ENCODE data around the gene OR2T29.
"Not testable (repeated sequence)": the region's sequence is repeated elsewhere in the genome, so short reads cannot be mapped to it uniquely, and the experiment has no call there.

Gene OR2T29

GRCh38 chr1:248562672-248563071 lies at the start of gene OR2T29:
Gene OR2T29 (minus strand): TSS chr1:248562772. CDS start chr1:248559491, 3,281 bp downstream.
- DNase-seq = not testable (repeated sequence)

- peak in 2 of 3 donors; percentile 21 for DNase-seq
Observed at GRCh38 chr1:248611883-248612414, 49.4 kb upstream of the OR2T29 start.

- DNase-seq = no peak
Observed at GRCh38 chr1:248610301-248610700, 47.7 kb upstream of the OR2T29 start.

GRCh38 chr1:248599396-248599795 lies 36.8 kb upstream of the OR2T29 start:
- no peak for DNase-seq

- DNase-seq = no peak
Observed at GRCh38 chr1:248597589-248597988, 35.0 kb upstream of the OR2T29 start, which contains the start of gene OR2T10. Gene OR2T10 (minus strand): TSS chr1:248597700. CDS start chr1:248593768, 3,932 bp downstream.

- peak; percentile 60 to 72 (median 71) for DNase-seq
Observed at GRCh38 chr1:248596615-248597014, 34.0 kb upstream of the OR2T29 start.

GRCh38 chr1:248593226-248593625 lies 30.7 kb upstream of the OR2T29 start:
- DNase-seq = no peak

- DNase-seq = no peak
Observed at GRCh38 chr1:248592655-248593054, 30.1 kb upstream of the OR2T29 start.

- no peak for DNase-seq
Observed at GRCh38 chr1:248590055-248590454, 27.5 kb upstream of the OR2T29 start.

GRCh38 chr1:248589334-248589733 lies 26.8 kb upstream of the OR2T29 start:
- no peak for DNase-seq

GRCh38 chr1:248585266-248585665 lies 22.7 kb upstream of the OR2T29 start:
- no peak for DNase-seq

GRCh38 chr1:248576260-248576980 lies 13.8 kb upstream of the OR2T29 start:
- DNase-seq = peak; percentile 31 to 72 (median 71)

GRCh38 chr1:248574657-248575056 lies 12.1 kb upstream of the OR2T29 start, which contains the start of gene OR2T34:
Gene OR2T34 (minus strand): TSS chr1:248574757. CDS start chr1:248574757, 0 bp downstream.
- DNase-seq = not testable (repeated sequence)

- DNase-seq = not testable (repeated sequence)
Observed at GRCh38 chr1:248573856-248574255, 11.3 kb upstream of the OR2T29 start.

- not testable (repeated sequence) for DNase-seq
Observed at GRCh38 chr1:248572049-248572448, 9.5 kb upstream of the OR2T29 start.

- DNase-seq = peak in 1 of 3 donors; percentile 35
Observed at GRCh38 chr1:248570811-248571210, 8.2 kb upstream of the OR2T29 start.

- DNase-seq = peak; percentile 19 to 80 (median 71)
Observed at GRCh38 chr1:248569049-248569448, 6.5 kb upstream of the OR2T29 start.

- DNase-seq = not testable (repeated sequence)
Observed at GRCh38 chr1:248565530-248566373, 3.2 kb upstream of the OR2T29 start.

GRCh38 chr1:248551027-248551426 lies 11.5 kb downstream of the OR2T29 start:
- DNase-seq = not testable (repeated sequence)

- DNase-seq = not testable (repeated sequence)
Observed at GRCh38 chr1:248547383-248547782, 15.2 kb downstream of the OR2T29 start.

GRCh38 chr1:248537449-248537848 lies 25.1 kb downstream of the OR2T29 start:
- DNase-seq = not testable (repeated sequence)

- DNase-seq = no peak
Observed at GRCh38 chr1:248521856-248522255, 40.7 kb downstream of the OR2T29 start.

- not testable (repeated sequence) for DNase-seq
Observed at GRCh38 chr1:248510217-248510616, 52.4 kb downstream of the OR2T29 start.
